Measurements from ENCODE around the gene LRBA. TPM values are rescaled to one million over a fixed set of nuclear protein-coding genes. Genes with fewer than 3 reads are reported as not detected.

The LRBA gene
- total RNA-seq, 1 donor from 2014 or later = 103 TPM

DNA sequence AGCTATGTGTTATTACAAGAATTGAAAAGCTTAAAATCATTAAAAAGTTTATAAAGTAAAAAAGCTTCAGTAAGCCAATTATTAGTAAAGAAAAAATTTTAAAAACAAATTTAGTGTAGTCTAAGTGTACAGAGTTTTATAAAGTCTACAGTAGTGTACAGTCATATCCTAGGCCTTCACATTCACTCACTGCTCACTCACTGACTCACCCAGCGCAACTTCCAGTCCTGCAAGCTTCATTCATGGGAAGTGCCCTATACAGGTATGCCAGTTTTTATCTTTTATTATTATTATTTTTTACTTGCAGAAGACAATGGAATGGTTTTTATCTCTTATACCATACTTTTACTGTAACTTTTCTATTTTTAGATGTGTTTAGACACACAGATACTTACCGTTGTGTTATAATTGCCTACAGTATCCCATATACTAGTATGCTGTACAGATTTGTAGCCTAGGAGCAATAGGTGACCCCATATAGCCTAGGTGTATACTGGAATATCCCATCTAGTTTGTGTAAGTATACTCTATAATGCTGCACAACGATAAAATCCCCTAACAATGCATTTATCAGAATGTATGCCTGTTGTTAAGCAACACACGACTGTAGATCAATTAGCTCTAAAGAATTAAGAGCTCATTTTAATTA is 706.1 kb downstream of the LRBA start:
- no peaks in the 10 kb centered on the region for H3K36me3 ChIP-seq (ENCODE audit: control insufficient read depth, insufficient read depth, low read length)
- DNase-seq (ENCODE audit: low read depth) (peak; percentile 83), FAIRE-seq (no peak)
- H3K4me3 ChIP-seq (ENCODE audit: low read depth, low read length) = no peak overlapping the region
- H3K27me3 ChIP-seq (ENCODE audit: control insufficient read depth, insufficient read depth, low read length) = no peaks in the 10 kb centered on the region
- TF ChIP-seq, protein P1, sequence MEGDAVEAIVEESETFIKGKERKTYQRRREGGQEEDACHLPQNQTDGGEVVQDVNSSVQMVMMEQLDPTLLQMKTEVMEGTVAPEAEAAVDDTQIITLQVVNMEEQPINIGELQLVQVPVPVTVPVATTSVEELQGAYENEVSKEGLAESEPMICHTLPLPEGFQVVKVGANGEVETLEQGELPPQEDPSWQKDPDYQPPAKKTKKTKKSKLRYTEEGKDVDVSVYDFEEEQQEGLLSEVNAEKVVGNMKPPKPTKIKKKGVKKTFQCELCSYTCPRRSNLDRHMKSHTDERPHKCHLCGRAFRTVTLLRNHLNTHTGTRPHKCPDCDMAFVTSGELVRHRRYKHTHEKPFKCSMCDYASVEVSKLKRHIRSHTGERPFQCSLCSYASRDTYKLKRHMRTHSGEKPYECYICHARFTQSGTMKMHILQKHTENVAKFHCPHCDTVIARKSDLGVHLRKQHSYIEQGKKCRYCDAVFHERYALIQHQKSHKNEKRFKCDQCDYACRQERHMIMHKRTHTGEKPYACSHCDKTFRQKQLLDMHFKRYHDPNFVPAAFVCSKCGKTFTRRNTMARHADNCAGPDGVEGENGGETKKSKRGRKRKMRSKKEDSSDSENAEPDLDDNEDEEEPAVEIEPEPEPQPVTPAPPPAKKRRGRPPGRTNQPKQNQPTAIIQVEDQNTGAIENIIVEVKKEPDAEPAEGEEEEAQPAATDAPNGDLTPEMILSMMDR (IDR thresholded peaks at IDR 0.05; ENCODE audit: insufficient read depth, low read length, severe bottlenecking) = no peak

DNA sequence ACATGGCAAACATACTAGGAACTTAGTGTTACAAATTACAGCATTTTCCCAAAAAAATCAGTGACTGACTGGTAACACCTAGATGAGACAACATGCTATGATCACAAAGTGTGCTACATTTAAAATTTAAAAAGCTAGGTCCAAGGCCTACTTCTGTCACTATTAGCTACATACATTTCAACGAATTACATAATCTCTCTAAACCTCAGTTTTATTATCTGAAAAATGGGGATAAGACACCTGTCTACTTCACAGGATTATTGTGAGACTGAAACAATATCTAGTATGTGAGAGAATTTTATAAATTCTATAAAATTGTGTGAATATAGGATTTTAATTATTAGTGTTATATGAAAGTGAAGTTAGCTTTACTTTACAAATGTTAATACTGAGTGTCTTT is 708.4 kb downstream of the LRBA start:
- H3K4me3 ChIP-seq (ENCODE audit: low read depth, low read length) = no peak overlapping the region
- TF ChIP-seq, protein P1 (IDR thresholded peaks at IDR 0.05; ENCODE audit: insufficient read depth, low read length, severe bottlenecking) = no peak
- H3K36me3 ChIP-seq (ENCODE audit: control insufficient read depth, insufficient read depth, low read length) = no peaks in the 10 kb centered on the region
- FAIRE-seq (no peak), DNase-seq (ENCODE audit: low read depth) (no peak)
- no peaks in the 10 kb centered on the region for H3K27me3 ChIP-seq (ENCODE audit: control insufficient read depth, insufficient read depth, low read length)

DNA sequence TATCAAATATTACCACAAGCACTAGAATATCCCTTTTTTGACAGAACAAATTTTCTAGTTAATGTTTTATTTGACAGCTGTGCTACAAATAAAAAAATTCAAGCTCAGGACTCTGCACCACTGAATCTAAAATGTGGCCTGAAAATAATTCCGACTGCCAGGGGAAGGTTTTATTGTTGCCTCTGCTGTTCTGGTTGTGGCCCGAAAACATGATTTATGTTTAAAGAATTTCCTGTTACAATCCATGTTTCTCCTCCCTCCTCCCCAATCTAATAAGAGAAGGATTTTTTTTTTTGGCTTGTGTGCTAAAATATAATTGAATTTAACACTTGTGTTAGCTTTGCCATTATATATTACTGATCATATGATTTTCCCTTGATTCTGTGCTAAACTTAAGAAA is 709.1 kb downstream of the LRBA start:
- peak; percentile 64 for DNase-seq (ENCODE audit: low read depth)
- H3K36me3 ChIP-seq (ENCODE audit: control insufficient read depth, insufficient read depth, low read length) = no peaks in the 10 kb centered on the region
- no peak overlapping the region for H3K4me3 ChIP-seq (ENCODE audit: low read depth, low read length)
- FAIRE-seq = no peak
- TF ChIP-seq, protein P1 (IDR thresholded peaks at IDR 0.05; ENCODE audit: insufficient read depth, low read length, severe bottlenecking) = no peak
- no peaks in the 10 kb centered on the region for H3K27me3 ChIP-seq (ENCODE audit: control insufficient read depth, insufficient read depth, low read length)

DNA sequence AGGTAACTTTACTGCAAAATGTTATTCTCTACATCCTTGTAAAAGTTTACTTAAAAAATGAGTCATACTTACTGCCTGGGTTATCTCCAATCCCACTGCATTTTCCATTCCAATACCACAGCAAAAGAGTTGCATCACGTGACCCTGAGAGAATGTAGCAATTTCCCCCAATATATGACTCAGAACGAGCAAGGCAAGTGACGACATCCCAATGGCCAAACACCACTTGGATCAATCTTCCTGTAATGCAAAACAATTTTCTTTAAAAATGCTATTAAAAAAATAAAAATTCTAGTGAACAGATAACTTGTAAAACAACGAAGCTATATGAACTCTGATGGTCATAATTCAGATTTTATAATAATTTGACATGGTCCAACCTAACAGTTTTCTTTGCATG is 712.5 kb downstream of the LRBA start:
- Histone ChIP-seq H3K36me3 (ENCODE audit: control insufficient read depth, insufficient read depth, low read length) (no peaks in the 10 kb centered on the region), H3K27me3 (ENCODE audit: control insufficient read depth, insufficient read depth, low read length) (no peaks in the 10 kb centered on the region), H3K4me3 (ENCODE audit: low read depth, low read length) (no peak overlapping the region)
- TF ChIP-seq, protein P1 (IDR thresholded peaks at IDR 0.05; ENCODE audit: insufficient read depth, low read length, severe bottlenecking) = no peak
- DNase-seq (ENCODE audit: low read depth) = peak; percentile 94
- FAIRE-seq = no peak

DNA sequence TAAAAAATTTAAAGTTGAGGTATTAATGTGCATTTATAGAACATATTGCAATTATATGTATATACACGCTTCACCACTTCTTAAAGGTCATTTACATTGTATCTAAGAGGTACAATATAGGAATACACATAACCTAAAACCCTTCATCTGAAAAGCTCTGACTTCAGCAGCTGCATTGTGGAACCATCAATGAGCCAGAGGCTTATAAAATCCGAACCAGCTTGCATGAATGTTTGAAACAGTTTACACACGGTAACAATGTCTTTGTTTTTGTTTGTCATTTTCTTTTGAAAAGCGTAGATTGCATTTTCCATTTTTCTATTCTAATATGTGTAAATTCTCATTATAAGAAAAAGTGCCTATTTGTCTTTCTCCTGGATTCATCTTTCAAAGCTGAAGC is 715.3 kb downstream of the LRBA start:
- Histone ChIP-seq H3K27me3 (ENCODE audit: control insufficient read depth, insufficient read depth, low read length) (no peaks in the 10 kb centered on the region), H3K36me3 (ENCODE audit: control insufficient read depth, insufficient read depth, low read length) (no peaks in the 10 kb centered on the region), H3K4me3 (ENCODE audit: low read depth, low read length) (no peak overlapping the region)
- DNase-seq (ENCODE audit: low read depth) = no peak
- TF ChIP-seq, protein P1 (IDR thresholded peaks at IDR 0.05; ENCODE audit: insufficient read depth, low read length, severe bottlenecking) = no peak
- no peak for FAIRE-seq

Data from bronchial epithelial cell (primary cell).